ENCODE data around the gene AGBL2. TPM values are rescaled to one million over a fixed set of nuclear protein-coding genes. Genes with fewer than 3 reads are reported as not detected.
A peak's percentile ranks its signal among the peaks of the same experiment; 100 is the strongest.

The AGBL2 gene
- total and polyA plus RNA-seq, 2 donors (not counting 1 experiment from before 2014, with no cell fraction given), result 1.2 to 2.1 TPM

DNA sequence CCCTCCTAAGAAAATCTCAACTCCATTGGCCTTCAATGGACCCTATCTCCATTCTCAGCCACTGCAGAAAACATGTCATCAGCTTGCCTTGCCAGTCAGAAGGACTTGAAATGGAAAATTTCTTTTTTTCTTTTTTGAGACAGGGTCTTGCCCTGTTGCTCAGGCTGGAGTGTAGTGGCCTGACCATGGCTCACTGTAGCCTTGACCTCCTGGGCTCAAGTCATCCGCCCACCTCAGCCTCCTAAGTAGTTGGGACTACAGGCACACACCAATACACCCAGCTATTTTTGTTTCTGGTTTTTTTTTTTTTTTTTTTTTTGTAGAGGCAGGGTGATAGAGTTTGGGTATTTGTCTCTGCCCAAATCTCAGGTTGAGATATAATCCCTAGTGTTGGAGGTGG lies 29.0 kb downstream of the AGBL2 start:
- no peak for DNase-seq (ENCODE audit: low read depth in 2 of 2)
- Histone ChIP-seq H3K9me3 (ENCODE audit: control insufficient read depth, insufficient read depth, low read depth, low read length) (no peaks in the 10 kb centered on the region), H2AFZ (ENCODE audit: low read length) (no peak overlapping the region), H3K36me3 (ENCODE audit: control insufficient read depth, insufficient read depth, low read length) (no peaks in the 10 kb centered on the region), H4K20me1 (ENCODE audit: control insufficient read depth, extremely low read depth, insufficient read depth, low read length) (no peaks in the 10 kb centered on the region), H3K4me3 (replicated peaks in 1 of 4; ENCODE audit: control extremely low read depth in 1 of 4, insufficient read depth in 1 of 4, low read depth in 3 of 4, low read length in 4 of 4) (no peak overlapping the region), H3K4me1 (ENCODE audit: control insufficient read depth, extremely low read depth, insufficient read depth, low read length) (no peaks in the 10 kb centered on the region), H3K4me2 (ENCODE audit: extremely low read depth, insufficient read depth, low read length) (no peak overlapping the region), H3K27ac (ENCODE audit: insufficient read depth, low read length) (no peak overlapping the region), H3K9ac (ENCODE audit: insufficient read depth, low read length) (no peak overlapping the region), H3K79me2 (ENCODE audit: control insufficient read depth, insufficient read depth, low read length) (no peaks in the 10 kb centered on the region), H3K27me3 (ENCODE audit: control insufficient read depth, insufficient read depth, low read length) (no peaks in the 10 kb centered on the region)
- no peak for TF ChIP-seq EZH2 (IDR thresholded peaks at IDR 0.05; ENCODE audit: low read length, missing control alignments)
- TF ChIP-seq CTCF (conservative IDR thresholded peaks at IDR 0.05 in 1 of 2, IDR thresholded peaks at IDR 0.05 in 1 of 2; ENCODE audit: low read depth in 1 of 2, low read length in 2 of 2), result no peak

DNA sequence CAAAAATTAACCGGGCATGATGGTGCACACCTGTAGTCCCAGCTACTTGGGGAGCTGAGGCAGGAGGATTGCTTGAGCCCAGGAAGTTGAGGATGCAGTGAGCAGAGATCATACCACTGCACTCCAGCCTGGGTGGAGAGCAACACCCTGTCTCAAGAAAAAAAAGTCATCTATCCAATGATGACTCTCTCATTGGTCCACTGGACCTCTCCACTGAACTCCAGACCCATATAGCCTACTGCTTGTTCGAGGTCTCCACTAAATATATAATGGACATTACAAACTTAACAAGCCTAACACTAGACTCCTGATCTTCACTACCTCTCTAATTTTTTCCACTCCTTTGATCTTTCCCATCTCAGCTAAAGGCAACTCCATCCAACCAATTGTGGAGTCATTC lies 39.3 kb downstream of the AGBL2 start:
- Histone ChIP-seq H3K36me3 (ENCODE audit: control insufficient read depth, insufficient read depth, low read length) (no peaks in the 10 kb centered on the region), H3K4me3 (replicated peaks in 1 of 4; ENCODE audit: control extremely low read depth in 1 of 4, insufficient read depth in 1 of 4, low read depth in 3 of 4, low read length in 4 of 4) (no peak overlapping the region)
- no peak for TF ChIP-seq EZH2 (IDR thresholded peaks at IDR 0.05; ENCODE audit: low read length, missing control alignments)
- TF ChIP-seq CTCF (conservative IDR thresholded peaks at IDR 0.05 in 1 of 2, IDR thresholded peaks at IDR 0.05 in 1 of 2; ENCODE audit: low read depth in 1 of 2, low read length in 2 of 2), result no peak

DNA sequence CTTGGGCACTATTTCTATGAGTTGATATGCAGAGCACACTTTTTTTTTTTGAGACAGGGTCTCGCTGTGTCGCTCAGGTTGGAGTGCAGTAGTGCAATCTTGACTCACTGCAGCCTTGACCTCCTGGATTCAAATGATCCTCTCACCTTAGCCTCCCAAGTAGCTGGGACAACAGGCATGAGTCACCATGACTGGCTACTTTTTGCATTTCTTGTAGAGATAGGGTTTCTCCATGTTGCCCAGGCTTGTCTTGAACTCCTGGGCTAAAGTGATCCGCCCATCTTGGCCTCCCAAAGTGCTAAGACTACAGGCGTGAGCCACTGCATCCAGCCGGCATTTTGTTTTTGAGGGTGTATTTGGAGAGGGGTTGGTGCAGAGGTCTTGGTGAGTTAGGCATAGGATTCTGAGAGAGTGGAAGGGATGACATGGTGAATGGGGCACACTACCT lies 42.9 kb downstream of the AGBL2 start:
- H3K27ac ChIP-seq (ENCODE audit: insufficient read depth, low read length), result no peak overlapping the region
- no peaks in the 10 kb centered on the region for H3K27me3 ChIP-seq (ENCODE audit: control insufficient read depth, insufficient read depth, low read length)
- H2AFZ ChIP-seq (ENCODE audit: low read length), result no peak overlapping the region
- H4K20me1 ChIP-seq (ENCODE audit: control insufficient read depth, extremely low read depth, insufficient read depth, low read length), result no peaks in the 10 kb centered on the region
- H3K4me1 ChIP-seq (ENCODE audit: control insufficient read depth, extremely low read depth, insufficient read depth, low read length), result no peaks in the 10 kb centered on the region
- H3K36me3 ChIP-seq (ENCODE audit: control insufficient read depth, insufficient read depth, low read length), result no peaks in the 10 kb centered on the region
- H3K79me2 ChIP-seq (ENCODE audit: control insufficient read depth, insufficient read depth, low read length), result no peaks in the 10 kb centered on the region
- H3K9ac ChIP-seq (ENCODE audit: insufficient read depth, low read length), result no peak overlapping the region
- peak; percentile 8 to 9 for DNase-seq (ENCODE audit: low read depth in 2 of 2)
- no peak overlapping the region for H3K4me3 ChIP-seq (replicated peaks in 1 of 4; ENCODE audit: control extremely low read depth in 1 of 4, insufficient read depth in 1 of 4, low read depth in 3 of 4, low read length in 4 of 4)
- H3K9me3 ChIP-seq (ENCODE audit: control insufficient read depth, insufficient read depth, low read depth, low read length), result no peaks in the 10 kb centered on the region
- TF ChIP-seq EZH2 (IDR thresholded peaks at IDR 0.05; ENCODE audit: low read length, missing control alignments) (no peak), CTCF (conservative IDR thresholded peaks at IDR 0.05 in 1 of 2, IDR thresholded peaks at IDR 0.05 in 1 of 2; ENCODE audit: low read depth in 1 of 2, low read length in 2 of 2) (no peak)
- H3K4me2 ChIP-seq (ENCODE audit: extremely low read depth, insufficient read depth, low read length), result no peak overlapping the region

More for the DNA sequence above, 39.3 kb downstream of the AGBL2 start:
- no peak for DNase-seq (ENCODE audit: low read depth in 2 of 2)
- H3K4me2 ChIP-seq (ENCODE audit: extremely low read depth, insufficient read depth, low read length), result no peak overlapping the region
- no peak overlapping the region for H2AFZ ChIP-seq (ENCODE audit: low read length)
- H3K27me3 ChIP-seq (ENCODE audit: control insufficient read depth, insufficient read depth, low read length), result no peaks in the 10 kb centered on the region
- H3K9ac ChIP-seq (ENCODE audit: insufficient read depth, low read length), result no peak overlapping the region
- no peaks in the 10 kb centered on the region for H3K79me2 ChIP-seq (ENCODE audit: control insufficient read depth, insufficient read depth, low read length)
- H3K27ac ChIP-seq (ENCODE audit: insufficient read depth, low read length), result no peak overlapping the region
- no peaks in the 10 kb centered on the region for H4K20me1 ChIP-seq (ENCODE audit: control insufficient read depth, extremely low read depth, insufficient read depth, low read length)
- no peaks in the 10 kb centered on the region for H3K9me3 ChIP-seq (ENCODE audit: control insufficient read depth, insufficient read depth, low read depth, low read length)
- H3K4me1 ChIP-seq (ENCODE audit: control insufficient read depth, extremely low read depth, insufficient read depth, low read length), result no peaks in the 10 kb centered on the region
